Measurements from ENCODE around the gene COL16A1.
A peak's percentile ranks its signal among the peaks of the same experiment; 100 is the strongest.

The COL16A1 gene

GRCh38 chr1:31705080-31705866, 1.5 kb upstream of the COL16A1 start:
- peak; percentile 59 for DNase-seq (ENCODE audit: low spot score)

- DNase-seq (ENCODE audit: low spot score), result no peak
Measured at GRCh38 chr1:31704271-31705079, 658 bp upstream of the COL16A1 start.

- DNase-seq (ENCODE audit: low spot score), result no peak
Measured at GRCh38 chr1:31702836-31703404, 897 bp downstream of the COL16A1 start.

- DNase-seq (ENCODE audit: low spot score), result peak; percentile 34
Measured at GRCh38 chr1:31701091-31701736, 2.6 kb downstream of the COL16A1 start.

- DNase-seq (ENCODE audit: low spot score), result no peak
Measured at GRCh38 chr1:31700468-31701090, 3.2 kb downstream of the COL16A1 start.

- peak; percentile 11 for DNase-seq (ENCODE audit: low spot score)
Measured at GRCh38 chr1:31699341-31699891, 4.4 kb downstream of the COL16A1 start.

GRCh38 chr1:31697369-31697984, 6.3 kb downstream of the COL16A1 start:
- no peak for DNase-seq (ENCODE audit: low spot score)

- no peak for DNase-seq (ENCODE audit: low spot score)
Measured at GRCh38 chr1:31696242-31696641, 7.6 kb downstream of the COL16A1 start.

- DNase-seq (ENCODE audit: low spot score), result no peak
Measured at GRCh38 chr1:31695327-31695726, 8.5 kb downstream of the COL16A1 start.

GRCh38 chr1:31694964-31695313, 8.9 kb downstream of the COL16A1 start:
- DNase-seq (ENCODE audit: low spot score), result no peak

GRCh38 chr1:31694069-31694963, 9.5 kb downstream of the COL16A1 start:
- DNase-seq (ENCODE audit: low spot score), result no peak

GRCh38 chr1:31693231-31693630, 10.6 kb downstream of the COL16A1 start:
- no peak for DNase-seq (ENCODE audit: low spot score)

GRCh38 chr1:31691951-31692350, 11.9 kb downstream of the COL16A1 start:
- DNase-seq (ENCODE audit: low spot score), result no peak

GRCh38 chr1:31691446-31691845, 12.4 kb downstream of the COL16A1 start:
- DNase-seq (ENCODE audit: low spot score), result no peak

- DNase-seq (ENCODE audit: low spot score), result no peak
Measured at GRCh38 chr1:31690921-31691320, 12.9 kb downstream of the COL16A1 start.

GRCh38 chr1:31689854-31690253, 14.0 kb downstream of the COL16A1 start:
- DNase-seq (ENCODE audit: low spot score), result no peak

- DNase-seq (ENCODE audit: low spot score), result no peak
Measured at GRCh38 chr1:31689379-31689778, 14.4 kb downstream of the COL16A1 start.

GRCh38 chr1:31688233-31688918, 15.4 kb downstream of the COL16A1 start:
- DNase-seq (ENCODE audit: low spot score), result no peak

GRCh38 chr1:31687601-31688000, 16.2 kb downstream of the COL16A1 start:
- DNase-seq (ENCODE audit: low spot score), result no peak

- no peak for DNase-seq (ENCODE audit: low spot score)
Measured at GRCh38 chr1:31685795-31686194, 18.0 kb downstream of the COL16A1 start.
